ENCODE data around the gene CHRDL2. TPM values are rescaled to one million over a fixed set of nuclear protein-coding genes. Genes with fewer than 3 reads are reported as not detected.

The CHRDL2 gene
- total and polyA plus RNA-seq, 2 of the 13 experiments (the other 11 are each of a cell fraction or from before 2014, with no cell fraction given): 0.04 TPM; not detected in 1

- TF ChIP-seq ZNF850 (CRISPR knock-in tag; conservative IDR thresholded peaks at IDR 0.05) (no peak), HNRNPL (IDR thresholded peaks at IDR 0.05; ENCODE audit: low read depth, low read length) (no peak), ZNF776 (CRISPR knock-in tag; IDR thresholded peaks at IDR 0.05) (no peak), ZC3H4 (CRISPR knock-in tag; IDR thresholded peaks at IDR 0.05; ENCODE audit: borderline replicate concordance) (no peak), PHB2 (IDR thresholded peaks at IDR 0.05; ENCODE audit: partially characterized antibody) (no peak), CTCF (CRISPR knock-in tag; IDR thresholded peaks at IDR 0.05) (peak; percentile 95), ZNF770 (CRISPR knock-in tag; IDR thresholded peaks at IDR 0.05) (no peak), CSRNP1 (CRISPR knock-in tag; IDR thresholded peaks at IDR 0.05) (no peak), ZBTB34 (CRISPR knock-in tag; IDR thresholded peaks at IDR 0.05) (no peak), TEAD2 (CRISPR knock-in tag; IDR thresholded peaks at IDR 0.05) (no peak), SP140L (CRISPR knock-in tag; IDR thresholded peaks at IDR 0.05; ENCODE audit: borderline replicate concordance) (no peak), AGO1 (IDR thresholded peaks at IDR 0.05; ENCODE audit: low read depth, low read length, poor library complexity, severe bottlenecking) (no peak), KDM5A (IDR thresholded peaks at IDR 0.05; ENCODE audit: borderline replicate concordance, low read length) (no peak), LRRFIP1 (CRISPR knock-in tag; conservative IDR thresholded peaks at IDR 0.05) (no peak), MTF2 (CRISPR knock-in tag; IDR thresholded peaks at IDR 0.05; ENCODE audit: borderline replicate concordance) (no peak), ZNF891 (CRISPR knock-in tag; IDR thresholded peaks at IDR 0.05) (peak; percentile 74; the same call in 1 of the 2 replicates), MXD4 (CRISPR knock-in tag; IDR thresholded peaks at IDR 0.05) (no peak), PATZ1 (CRISPR knock-in tag; IDR thresholded peaks at IDR 0.05) (no peak)
Measured at GRCh38 chr11:74726547-74727182, 4.6 kb downstream of the CHRDL2 start (continued).
